Hematopoietic multipotent progenitor cell treated with erythropoietin and hydrocortisone succinate and interleukin-3 and kit ligand, for 8 days (in vitro differentiated cells): ENCODE data around the gene CACNA2D3.

Source experiments
- DNase-seq: peaks from one replicate; pipeline ENCODE4 v3.0.0-alpha.2; 2015

The CACNA2D3 gene

DNA sequence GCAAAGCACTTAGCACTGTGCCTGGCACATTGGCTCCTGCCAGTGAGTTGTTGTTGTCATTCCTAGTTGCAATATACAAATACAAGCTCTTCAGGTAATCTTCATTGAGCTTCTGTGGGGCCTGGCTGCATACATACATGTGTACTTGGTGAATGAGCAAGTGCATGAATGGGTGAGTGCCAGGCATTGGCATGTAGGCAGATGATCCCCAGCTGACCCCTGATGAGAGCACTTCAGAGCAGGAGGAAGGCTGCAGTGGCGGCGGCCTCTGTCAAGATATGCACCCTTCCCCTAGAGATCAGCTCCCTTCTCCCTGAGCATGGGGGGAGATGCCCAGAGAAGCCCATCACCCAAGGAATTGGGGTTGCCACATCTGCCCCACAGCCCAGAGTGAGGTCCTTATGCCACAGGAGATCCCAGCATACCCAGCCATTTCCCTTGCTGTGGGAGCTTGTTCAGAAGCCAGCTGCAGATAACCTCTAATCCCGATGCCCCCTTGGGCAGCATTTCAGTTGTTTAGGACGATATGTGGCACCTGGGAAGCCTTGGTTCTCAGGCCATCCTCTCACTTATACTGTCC is 8.8 kb downstream of the CACNA2D3 start:
- DNase-seq: no peak

- no peak for DNase-seq
These were observed 9.5 kb downstream of the CACNA2D3 start for GRCh38 chr3:54131890-54132289.

DNA sequence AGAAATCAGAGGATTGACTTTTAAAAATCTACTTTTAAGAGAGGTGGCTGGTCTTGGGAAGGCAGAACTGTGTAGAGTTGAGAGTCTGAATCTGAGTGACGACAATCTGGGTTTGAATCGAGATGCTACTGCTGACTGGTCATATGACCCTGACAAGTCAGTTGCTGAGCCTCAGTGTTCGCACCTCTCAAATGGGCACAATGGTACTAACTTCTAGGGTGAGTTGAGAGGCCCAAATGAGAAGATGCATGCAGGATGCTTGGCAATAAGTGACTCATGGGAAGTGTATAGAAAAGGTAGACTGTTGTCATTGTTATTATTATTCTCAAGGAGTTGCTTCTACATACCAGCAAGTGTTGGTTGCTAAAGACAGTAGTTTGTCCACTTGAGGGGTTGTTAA is 10.3 kb downstream of the CACNA2D3 start:
- no peak for DNase-seq

GRCh38 chr3:54133196-54133595 is 10.8 kb downstream of the CACNA2D3 start:
- no peak for DNase-seq

DNA sequence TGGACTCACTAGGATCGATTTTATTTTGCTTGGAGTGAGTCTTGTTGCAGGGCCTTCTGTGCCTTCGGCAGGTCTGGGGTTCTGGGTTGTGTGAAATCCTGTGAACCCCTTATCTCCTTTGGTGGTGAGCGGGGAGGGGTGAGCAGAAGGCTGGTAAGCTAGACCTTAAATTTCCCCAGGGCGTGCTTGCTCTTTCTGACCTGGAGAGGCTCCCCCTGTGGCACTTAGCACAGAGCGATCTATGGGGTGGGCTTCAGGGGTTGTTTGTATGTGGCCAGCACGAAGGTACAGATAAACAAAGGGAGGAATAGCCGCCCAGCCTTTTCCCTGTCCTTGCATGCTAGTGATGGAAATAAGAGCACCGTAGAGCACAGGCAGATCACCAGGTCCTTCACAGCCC is 11.8 kb downstream of the CACNA2D3 start:
- no peak for DNase-seq

DNA sequence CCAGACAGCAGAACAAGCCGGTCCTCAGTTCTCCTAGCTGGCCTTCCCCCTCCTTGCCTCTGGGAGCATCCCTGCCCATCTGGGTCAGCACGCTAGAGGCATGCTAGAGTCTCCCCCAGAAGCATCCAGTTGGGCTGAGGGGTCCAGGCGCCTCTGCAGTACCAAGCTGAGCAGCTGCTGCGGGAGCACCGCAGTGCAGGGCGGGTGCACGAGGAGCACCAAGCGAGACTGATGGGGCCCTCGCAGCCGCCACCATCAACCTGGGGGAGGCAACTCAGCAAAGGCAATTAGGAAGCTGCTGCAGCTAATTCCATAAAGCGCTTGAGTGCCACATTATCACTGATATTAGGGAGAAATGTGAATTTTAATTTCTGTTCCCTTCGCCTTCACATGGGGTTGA is 12.4 kb downstream of the CACNA2D3 start:
- DNase-seq: no peak

- no peak for DNase-seq
These were observed 15.0 kb downstream of the CACNA2D3 start for GRCh38 chr3:54137311-54137710.

- DNase-seq: no peak
These were observed 16.7 kb downstream of the CACNA2D3 start for GRCh38 chr3:54138937-54139547.

DNA sequence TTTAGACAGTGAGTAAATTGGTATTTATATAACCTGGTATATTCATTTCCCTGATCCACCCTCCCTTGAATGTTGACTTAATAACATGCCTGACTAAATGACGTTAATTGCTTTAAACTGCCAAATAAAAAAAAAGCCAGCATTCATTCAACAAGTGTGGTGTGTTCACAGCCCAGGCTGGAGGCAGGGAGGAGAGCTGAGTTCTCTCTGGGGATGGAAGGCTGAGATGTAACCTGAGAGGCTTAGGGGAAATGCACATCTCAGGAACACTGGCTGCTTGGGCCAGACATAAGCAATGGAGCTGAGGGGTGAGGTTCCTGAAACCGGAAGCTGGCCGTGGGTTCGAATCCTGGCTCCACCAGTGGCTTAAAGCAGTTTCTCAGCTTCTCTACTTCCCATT is 17.3 kb downstream of the CACNA2D3 start:
- no peak for DNase-seq

DNA sequence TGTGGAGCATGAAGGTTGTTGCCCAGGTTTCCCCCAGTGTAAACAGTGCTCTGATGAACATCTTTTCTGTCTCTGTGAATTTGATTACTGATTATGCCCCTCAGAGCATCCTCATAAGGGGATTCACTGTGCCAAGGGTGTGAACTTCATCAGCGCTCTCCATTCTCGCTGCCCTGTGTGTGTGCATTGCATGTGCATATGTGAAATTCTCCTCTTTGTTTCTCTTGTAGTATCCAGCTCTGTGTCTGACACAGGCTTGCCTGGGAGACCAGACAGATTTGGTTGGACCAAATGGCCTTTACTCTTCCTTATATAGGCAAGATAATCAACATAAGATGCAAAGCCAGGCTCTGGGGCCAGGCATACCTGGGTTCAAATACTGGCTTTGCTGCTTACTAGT is 21.9 kb downstream of the CACNA2D3 start:
- no peak for DNase-seq

DNA sequence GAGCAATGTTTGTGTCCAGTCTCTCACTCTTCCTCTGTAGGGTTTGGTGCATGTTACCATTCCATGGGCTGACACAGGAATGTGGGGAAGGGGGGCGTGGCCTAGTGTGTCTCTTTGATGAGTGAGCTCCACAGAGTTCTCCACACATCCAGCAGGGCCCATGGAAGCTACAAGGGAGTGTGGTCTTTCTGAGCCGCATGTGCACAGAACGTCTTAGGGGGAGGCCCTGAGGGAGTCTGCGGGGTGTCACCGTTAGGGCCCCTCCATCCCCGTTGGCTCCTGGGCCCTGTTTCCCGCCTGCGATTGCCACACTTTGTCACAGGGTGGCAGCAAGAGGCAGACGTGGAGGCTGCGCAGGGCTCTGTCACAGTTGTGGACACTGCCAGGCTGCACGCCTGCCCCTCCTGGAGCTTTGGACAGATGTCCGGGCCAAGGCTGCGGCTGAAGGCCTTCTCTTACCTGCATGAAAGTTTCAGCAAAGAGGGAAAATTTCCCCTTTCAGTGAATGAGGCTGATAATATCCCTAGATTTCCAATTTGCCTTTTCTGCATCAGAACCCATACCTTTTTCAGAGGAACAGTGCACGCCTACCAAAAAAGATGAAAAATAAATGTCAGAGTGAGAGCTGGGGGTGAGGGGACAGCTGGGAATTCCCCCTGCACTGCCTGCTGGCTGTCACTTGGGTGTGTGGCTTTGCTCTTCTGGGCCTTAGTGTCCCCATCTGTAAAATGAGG is 24.3 kb downstream of the CACNA2D3 start:
- peak; percentile 17 for DNase-seq

- no peak for DNase-seq
These were observed 28.6 kb downstream of the CACNA2D3 start for GRCh38 chr3:54150864-54151467.

- no peak for DNase-seq
These were observed 31.1 kb downstream of the CACNA2D3 start for GRCh38 chr3:54153477-54153876.

DNA sequence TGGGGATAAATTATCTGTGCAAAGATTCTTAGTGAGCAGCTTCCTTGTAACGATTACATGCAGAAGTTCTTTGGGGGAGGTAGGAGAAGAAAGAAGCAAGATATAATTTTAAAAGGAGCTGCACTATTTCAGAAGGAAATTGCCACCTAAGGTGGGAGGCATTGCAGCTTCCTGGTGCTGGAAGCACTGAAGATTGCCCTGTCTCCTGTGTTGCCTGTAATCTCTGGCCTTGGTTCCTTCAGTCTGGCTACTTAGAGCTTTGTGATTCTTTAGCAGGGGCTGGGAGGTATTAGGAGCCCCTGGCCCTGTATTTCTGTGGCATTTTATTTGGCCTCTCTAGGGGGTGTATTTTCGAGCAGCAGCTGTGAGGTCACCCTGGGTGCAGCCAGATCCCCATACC is 35.5 kb downstream of the CACNA2D3 start:
- no peak for DNase-seq

- no peak for DNase-seq
These were observed 37.6 kb downstream of the CACNA2D3 start for GRCh38 chr3:54159917-54160316.

GRCh38 chr3:54163441-54163840 is 41.1 kb downstream of the CACNA2D3 start:
- no peak for DNase-seq

DNA sequence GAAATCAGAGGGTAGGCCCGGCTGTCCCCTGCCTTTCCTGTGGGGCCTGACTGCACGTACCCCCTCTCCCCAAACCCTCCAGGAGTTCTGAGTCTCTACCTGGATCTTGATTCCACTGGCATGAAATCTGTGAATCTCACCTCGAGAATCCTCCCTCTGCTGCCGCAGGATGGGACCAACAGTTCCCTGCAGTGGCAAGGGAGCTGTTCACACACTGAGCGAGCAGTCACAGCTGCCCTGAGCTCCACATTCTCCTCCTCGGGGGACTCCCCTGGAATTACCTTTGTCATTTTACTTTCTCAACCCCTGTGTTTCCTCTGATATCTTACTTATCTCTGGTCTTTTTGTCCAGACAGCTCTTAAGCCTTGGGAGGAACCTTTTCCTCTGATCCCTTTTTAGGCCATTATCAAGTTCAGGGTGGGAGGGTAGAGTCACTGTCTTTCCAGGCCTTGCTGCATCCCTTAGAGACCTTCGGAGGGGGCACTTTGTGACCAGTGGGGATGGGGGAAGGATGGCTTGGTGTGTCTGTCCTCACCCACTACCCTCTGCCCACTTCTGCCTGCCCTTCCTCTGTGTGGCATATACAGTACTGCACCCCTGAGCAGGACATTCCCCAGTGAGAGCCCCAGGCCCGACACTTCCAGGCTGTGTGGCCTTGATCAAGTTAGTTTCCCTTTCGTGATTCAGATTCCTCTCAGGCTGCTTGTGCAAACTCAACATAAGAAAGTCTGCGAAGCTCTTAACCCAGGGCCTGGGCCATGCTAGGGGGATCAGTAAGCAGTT is 42.0 kb downstream of the CACNA2D3 start:
- DNase-seq: no peak

GRCh38 chr3:54165865-54166264 is 43.5 kb downstream of the CACNA2D3 start:
- DNase-seq: no peak

GRCh38 chr3:54167999-54168398 is 45.6 kb downstream of the CACNA2D3 start:
- no peak for DNase-seq

- no peak for DNase-seq
These were observed 46.1 kb downstream of the CACNA2D3 start for GRCh38 chr3:54168451-54168850.

DNA sequence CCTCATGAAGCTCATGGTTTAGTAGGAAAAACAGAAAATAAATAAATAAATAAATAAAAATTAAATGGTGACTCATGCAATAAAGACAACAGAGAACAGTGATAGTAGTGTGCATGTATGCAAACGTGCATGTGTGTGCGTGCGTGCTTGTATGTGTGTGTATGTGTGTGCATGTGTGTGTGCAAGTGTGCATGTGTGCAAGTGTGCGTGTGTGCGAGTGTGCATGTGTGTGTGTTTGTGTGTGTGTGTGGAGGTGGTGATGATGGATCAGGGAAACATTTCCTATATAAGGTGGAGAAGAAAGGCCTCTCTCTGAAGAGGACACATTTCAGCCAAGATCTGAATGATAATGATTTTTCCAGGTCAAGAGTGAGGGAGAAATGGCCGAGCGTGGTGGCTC is 47.2 kb downstream of the CACNA2D3 start:
- no peak for DNase-seq

GRCh38 chr3:54171509-54171908 is 49.2 kb downstream of the CACNA2D3 start:
- DNase-seq: no peak

GRCh38 chr3:54171951-54172350 is 49.6 kb downstream of the CACNA2D3 start:
- no peak for DNase-seq
